GM12892 (cell line): Measurements from ENCODE around the gene CNTNAP5.

Experiments
- POLR2A ChIP-seq: IDR thresholded peaks from 2 replicates; pipeline ENCODE4 v1.6.1; 2011; ENCODE audit warnings: low read depth, low read length, control low read depth
- POLR2AphosphoS5 ChIP-seq: IDR thresholded peaks from 2 replicates; pipeline ENCODE4 v1.6.1; 2011; ENCODE audit warnings: low read depth, low read length, control low read depth
- TAF1 ChIP-seq: IDR thresholded peaks from 2 replicates; pipeline ENCODE4 v1.6.1; 2011; ENCODE audit warnings: low read depth, mild to moderate bottlenecking, control low read depth, low read length, borderline replicate concordance

- TF ChIP-seq TAF1 (no peak), POLR2AphosphoS5 (no peak), POLR2A (no peak)
These were observed 664.3 kb downstream of the CNTNAP5 start for GRCh38 chr2:124689348-124689747.
